Panc1 (cell line): ENCODE measurements around the gene ADIRF.

Experiments used
- CTCF ChIP-seq: fragments of 450-650 bp; IDR thresholded peaks from 2 replicates; pipeline ENCODE4 v1.5.1; 2017; ENCODE audit warnings: mild to moderate bottlenecking
- POLR2AphosphoS5 ChIP-seq: IDR thresholded peaks from 2 replicates; pipeline ENCODE4 v1.6.1; 2012; ENCODE audit warnings: mild to moderate bottlenecking, low read depth, low read length, moderate library complexity
- REST ChIP-seq, 2 experiments: IDR thresholded peaks; 2 replicates each; pipeline ENCODE4 v1.6.1; 2011 to 2012; ENCODE audit warnings: low read depth in 2 of 2, control low read depth in 1 of 2, low read length in 1 of 2, mild to moderate bottlenecking in 1 of 2, moderate library complexity in 1 of 2; ENCODE audit not compliant: insufficient read depth in 1 of 2
- SIN3A ChIP-seq: IDR thresholded peaks from 2 replicates; pipeline ENCODE4 v1.6.1; 2012; ENCODE audit warnings: low read depth, mild to moderate bottlenecking, low read length, moderate library complexity, borderline replicate concordance; ENCODE audit not compliant: insufficient read depth
- TCF7L2 ChIP-seq: IDR thresholded peaks from 2 replicates; pipeline ENCODE4 v1.6.1; 2011; ENCODE audit warnings: mild to moderate bottlenecking, low read depth, low read length, inconsistent platforms

GRCh38 chr10:86941991-86942421 lies 26.3 kb upstream of the ADIRF start:
- TF ChIP-seq CTCF (no peak), POLR2AphosphoS5 (no peak), REST (IDR thresholded peaks at IDR 0.05; ENCODE audit: insufficient read depth in 1 of 2, low read depth in 2 of 2, low read length in 1 of 2) (no peak), TCF7L2 (no peak), SIN3A (no peak)
